ENCODE measurements around the gene PARVB. TPM values are rescaled to one million over a fixed set of nuclear protein-coding genes. Genes with fewer than 3 reads are reported as not detected.
"Not testable (repeated sequence)": the region's sequence is repeated elsewhere in the genome, so short reads cannot be mapped to it uniquely, and the experiment has no call there.

Gene PARVB
- total RNA-seq, 4 donors from 2014 or later, result 120 to 201 (median 147) TPM

- peaks cover 2 to 5% of the 10 kb centered on the region in 2 donors for H3K4me1 ChIP-seq
- H3K36me3 ChIP-seq, result no peaks in the 10 kb centered on the region
- in situ Hi-C loops (cut with MboI; ENCODE audit: low sequenced_read_pairs in 4 of 4), result no loop called here
- no peak for DNase-seq
- ATAC-seq, result no peak
- H3K9me3 ChIP-seq, result no peaks in the 10 kb centered on the region
- H3K27ac ChIP-seq, result no peak overlapping the region
- H3K4me3 ChIP-seq, result no peak overlapping the region
- intact Hi-C loops (cut with DNase I; ENCODE audit: low total_unique reads), result no loop called here
- TF ChIP-seq POLR2A (IDR thresholded peaks at IDR 0.05), result no peak
- TF ChIP-seq, protein P1, sequence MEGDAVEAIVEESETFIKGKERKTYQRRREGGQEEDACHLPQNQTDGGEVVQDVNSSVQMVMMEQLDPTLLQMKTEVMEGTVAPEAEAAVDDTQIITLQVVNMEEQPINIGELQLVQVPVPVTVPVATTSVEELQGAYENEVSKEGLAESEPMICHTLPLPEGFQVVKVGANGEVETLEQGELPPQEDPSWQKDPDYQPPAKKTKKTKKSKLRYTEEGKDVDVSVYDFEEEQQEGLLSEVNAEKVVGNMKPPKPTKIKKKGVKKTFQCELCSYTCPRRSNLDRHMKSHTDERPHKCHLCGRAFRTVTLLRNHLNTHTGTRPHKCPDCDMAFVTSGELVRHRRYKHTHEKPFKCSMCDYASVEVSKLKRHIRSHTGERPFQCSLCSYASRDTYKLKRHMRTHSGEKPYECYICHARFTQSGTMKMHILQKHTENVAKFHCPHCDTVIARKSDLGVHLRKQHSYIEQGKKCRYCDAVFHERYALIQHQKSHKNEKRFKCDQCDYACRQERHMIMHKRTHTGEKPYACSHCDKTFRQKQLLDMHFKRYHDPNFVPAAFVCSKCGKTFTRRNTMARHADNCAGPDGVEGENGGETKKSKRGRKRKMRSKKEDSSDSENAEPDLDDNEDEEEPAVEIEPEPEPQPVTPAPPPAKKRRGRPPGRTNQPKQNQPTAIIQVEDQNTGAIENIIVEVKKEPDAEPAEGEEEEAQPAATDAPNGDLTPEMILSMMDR (IDR thresholded peaks at IDR 0.05 in 4 of 5, conservative IDR thresholded peaks at IDR 0.05 in 1 of 5), result no peak
- H3K27me3 ChIP-seq, result no peaks in the 10 kb centered on the region
Measured at GRCh38 chr22:44014241-44014640, 9.9 kb upstream of the PARVB start.

DNA sequence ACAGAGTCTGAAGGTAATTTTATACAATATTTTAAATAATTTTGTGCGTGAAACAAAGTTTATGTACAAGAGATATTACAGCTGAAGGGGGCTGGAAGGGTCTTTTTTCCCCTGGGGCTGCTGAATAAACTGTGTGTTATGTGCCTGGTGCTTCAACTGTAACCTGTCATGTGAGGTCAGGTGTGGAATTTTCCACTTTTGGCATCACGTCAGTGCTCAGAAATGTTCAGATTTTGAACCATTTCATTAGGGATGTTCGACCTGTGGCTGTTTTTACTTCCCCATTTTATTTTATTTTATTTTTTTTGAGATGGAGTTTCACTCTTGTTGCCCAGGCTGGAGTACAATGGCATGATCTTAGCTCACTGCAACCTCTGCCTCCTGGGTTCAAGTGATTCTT lies 7.5 kb upstream of the PARVB start:
- in situ Hi-C loops (cut with MboI; ENCODE audit: low sequenced_read_pairs in 4 of 4); H3K4me3 ChIP-seq; DNase-seq; H3K9me3 ChIP-seq; ATAC-seq; H3K36me3 ChIP-seq; intact Hi-C loops (cut with DNase I; ENCODE audit: low total_unique reads); H3K27ac ChIP-seq; H3K27me3 ChIP-seq: not testable (repeated sequence)
- H3K4me1 ChIP-seq, result peaks cover 14 to 19% of the 10 kb centered on the region in 2 donors

- Histone ChIP-seq H3K9me3 (no peaks in the 10 kb centered on the region), H3K4me3 (no peak overlapping the region), H3K4me1 (peaks cover 30 to 37% of the 10 kb centered on the region in 2 donors), H3K27ac (peak overlapping the region in 1 of 4 donors; percentile 23), H3K36me3 (no peaks in the 10 kb centered on the region), H3K27me3 (no peaks in the 10 kb centered on the region)
- no peak for TF ChIP-seq POLR2A (IDR thresholded peaks at IDR 0.05)
- TF ChIP-seq, protein P1 (IDR thresholded peaks at IDR 0.05 in 4 of 5, conservative IDR thresholded peaks at IDR 0.05 in 1 of 5), result no peak
- in situ Hi-C loops (cut with MboI; ENCODE audit: low sequenced_read_pairs in 4 of 4), result no loop called here
- intact Hi-C loops (cut with DNase I; ENCODE audit: low total_unique reads), result no loop called here
- no peak for ATAC-seq
- DNase-seq, result no peak
Measured at GRCh38 chr22:44018594-44018993, 5.5 kb upstream of the PARVB start.

- Histone ChIP-seq H3K27me3 (no peaks in the 10 kb centered on the region), H3K4me1 (peaks cover 30 to 40% of the 10 kb centered on the region in 2 donors), H3K36me3 (no peaks in the 10 kb centered on the region), H3K4me3 (no peak overlapping the region), H3K9me3 (no peaks in the 10 kb centered on the region), H3K27ac (peak overlapping the region in 3 of 4 donors; percentile 9 to 98 (median 97))
- intact Hi-C loops (cut with DNase I; ENCODE audit: low total_unique reads), result no loop called here
- no peak for DNase-seq
- no peak for ATAC-seq
- in situ Hi-C loops (cut with MboI; ENCODE audit: low sequenced_read_pairs in 4 of 4), result no loop called here
- TF ChIP-seq, protein P1 (IDR thresholded peaks at IDR 0.05 in 4 of 5, conservative IDR thresholded peaks at IDR 0.05 in 1 of 5), result no peak
- no peak for TF ChIP-seq POLR2A (IDR thresholded peaks at IDR 0.05)
Measured at GRCh38 chr22:44019416-44019815, 4.7 kb upstream of the PARVB start.

GRCh38 chr22:44019846-44020245 lies 4.3 kb upstream of the PARVB start:
- no peak for DNase-seq
- ATAC-seq, result no peak
- TF ChIP-seq POLR2A (IDR thresholded peaks at IDR 0.05), result no peak
- TF ChIP-seq, protein P1 (IDR thresholded peaks at IDR 0.05 in 4 of 5, conservative IDR thresholded peaks at IDR 0.05 in 1 of 5), result no peak
- in situ Hi-C loops (cut with MboI; ENCODE audit: low sequenced_read_pairs in 4 of 4), result loop anchor here in 1 of 4 donors (10.0 kb wide), 1 partner anchor 65 kb away; no protein-coding TSS in a partner anchor
- no peaks in the 10 kb centered on the region for H3K27me3 ChIP-seq
- H3K4me3 ChIP-seq, result no peak overlapping the region
- intact Hi-C loops (cut with DNase I; ENCODE audit: low total_unique reads), result no loop called here
- peaks cover 31 to 40% of the 10 kb centered on the region in 2 donors for H3K4me1 ChIP-seq
- peak overlapping the region in 3 of 4 donors; percentile 9 to 98 (median 97) for H3K27ac ChIP-seq
- no peaks in the 10 kb centered on the region for H3K9me3 ChIP-seq
- no peaks in the 10 kb centered on the region for H3K36me3 ChIP-seq

Measured in gastrocnemius medialis (tissue), 4 donors.